Measurements from ENCODE around the gene KRT76. TPM values are rescaled to one million over a fixed set of nuclear protein-coding genes. Genes with fewer than 3 reads are reported as not detected.

The KRT76 gene
- total RNA-seq, 1 experiment from 2014 or later = not detected

- no peak overlapping the region for H2AFZ ChIP-seq (ENCODE audit: low read length)
- no peak overlapping the region for H3K9ac ChIP-seq (ENCODE audit: low read length)
- H3K9me2 ChIP-seq (replicated peaks; ENCODE audit: low read length) = no peaks in the 10 kb centered on the region
- H3K4me2 ChIP-seq (ENCODE audit: low read length) = no peak overlapping the region
- H3K4me1 ChIP-seq (ENCODE audit: insufficient read depth, low read length) = no peaks in the 10 kb centered on the region
- ATAC-seq (no peak), DNase-seq (no peak)
- H3F3A ChIP-seq (ENCODE audit: low read length, unreplicated experiment) = no peaks in the 10 kb centered on the region
- H4K20me1 ChIP-seq (ENCODE audit: low read length) = no peaks in the 10 kb centered on the region
- H3K27me3 ChIP-seq (ENCODE audit: low read length) = peaks cover 3% of the 10 kb centered on the region; the same call in 1 of the 2 replicates
- no peak overlapping the region for H3K4me3 ChIP-seq (ENCODE audit: low read length)
- POLR2A ChIA-PET (ENCODE audit: unreplicated experiment) = no interaction called here
- intact Hi-C loops (cut with micrococcal nuclease) = no loop called here
- peaks cover 11% of the 10 kb centered on the region for H3K9me3 ChIP-seq (ENCODE audit: low read length)
- TF ChIP-seq EZH2 (IDR thresholded peaks at IDR 0.05; ENCODE audit: low read length, unreplicated experiment) = no peak
- TF ChIP-seq CTCF (conservative IDR thresholded peaks at IDR 0.05; ENCODE audit: low read depth, low read length) = no peak
- no peak for TF ChIP-seq EZH2phosphoT487 (IDR thresholded peaks at IDR 0.05; ENCODE audit: borderline replicate concordance, low read length)
- no peak overlapping the region for H3K27ac ChIP-seq (ENCODE audit: low read length)
- H3K36me3 ChIP-seq (ENCODE audit: low read depth, low read length) = no peaks in the 10 kb centered on the region
- CTCF ChIA-PET = no interaction called here
- no TSS peak for BruUV-seq (replicated peaks)
- H3K79me2 ChIP-seq (ENCODE audit: low read length) = no peaks in the 10 kb centered on the region
Observed at GRCh38 chr12:52760623-52761022, 16.5 kb downstream of the KRT76 start.

- peaks cover 11% of the 10 kb centered on the region for H3K9me3 ChIP-seq (ENCODE audit: low read length)
- no peaks in the 10 kb centered on the region for H3F3A ChIP-seq (ENCODE audit: low read length, unreplicated experiment)
- no peak overlapping the region for H3K27ac ChIP-seq (ENCODE audit: low read length)
- ATAC-seq (no peak), DNase-seq (no peak)
- no peaks in the 10 kb centered on the region for H3K79me2 ChIP-seq (ENCODE audit: low read length)
- intact Hi-C loops (cut with micrococcal nuclease) = no loop called here
- ChIA-PET CTCF (no interaction called here), POLR2A (ENCODE audit: unreplicated experiment) (interaction anchor here (0.6 kb wide), 1 partner anchor 41 kb away, joined by 7 read pairs; no protein-coding TSS in a partner anchor)
- no peaks in the 10 kb centered on the region for H4K20me1 ChIP-seq (ENCODE audit: low read length)
- no peak overlapping the region for H3K9ac ChIP-seq (ENCODE audit: low read length)
- TF ChIP-seq EZH2 (IDR thresholded peaks at IDR 0.05; ENCODE audit: low read length, unreplicated experiment) (no peak), EZH2phosphoT487 (IDR thresholded peaks at IDR 0.05; ENCODE audit: borderline replicate concordance, low read length) (no peak), CTCF (conservative IDR thresholded peaks at IDR 0.05; ENCODE audit: low read depth, low read length) (no peak)
- H3K36me3 ChIP-seq (ENCODE audit: low read depth, low read length) = no peaks in the 10 kb centered on the region
- H3K4me3 ChIP-seq (ENCODE audit: low read length) = no peak overlapping the region
- no TSS peak for BruUV-seq (replicated peaks)
- H3K4me1 ChIP-seq (ENCODE audit: insufficient read depth, low read length) = no peaks in the 10 kb centered on the region
- peaks cover 3% of the 10 kb centered on the region; the same call in 1 of the 2 replicates for H3K27me3 ChIP-seq (ENCODE audit: low read length)
- no peaks in the 10 kb centered on the region for H3K9me2 ChIP-seq (replicated peaks; ENCODE audit: low read length)
- no peak overlapping the region for H3K4me2 ChIP-seq (ENCODE audit: low read length)
- no peak overlapping the region for H2AFZ ChIP-seq (ENCODE audit: low read length)
Observed at GRCh38 chr12:52759695-52760094, 17.4 kb downstream of the KRT76 start.

GRCh38 chr12:52759218-52759617 is 17.9 kb downstream of the KRT76 start:
- no peaks in the 10 kb centered on the region for H4K20me1 ChIP-seq (ENCODE audit: low read length)
- H3K27me3 ChIP-seq (ENCODE audit: low read length) = peaks cover 3% of the 10 kb centered on the region; the same call in 1 of the 2 replicates
- H3K4me3 ChIP-seq (ENCODE audit: low read length) = no peak overlapping the region
- ATAC-seq = no peak
- no TSS peak for BruUV-seq (replicated peaks)
- no peaks in the 10 kb centered on the region for H3K79me2 ChIP-seq (ENCODE audit: low read length)
- no peak overlapping the region for H3K9ac ChIP-seq (ENCODE audit: low read length)
- no peaks in the 10 kb centered on the region for H3K36me3 ChIP-seq (ENCODE audit: low read depth, low read length)
- CTCF ChIA-PET = no interaction called here
- intact Hi-C loops (cut with micrococcal nuclease) = no loop called here
- H3K4me1 ChIP-seq (ENCODE audit: insufficient read depth, low read length) = no peaks in the 10 kb centered on the region
- H3K9me2 ChIP-seq (replicated peaks; ENCODE audit: low read length) = no peaks in the 10 kb centered on the region
- H3F3A ChIP-seq (ENCODE audit: low read length, unreplicated experiment) = no peaks in the 10 kb centered on the region
- H3K27ac ChIP-seq (ENCODE audit: low read length) = no peak overlapping the region
- POLR2A ChIA-PET (ENCODE audit: unreplicated experiment) = no interaction called here
- no peak overlapping the region for H2AFZ ChIP-seq (ENCODE audit: low read length)
- no peak overlapping the region for H3K4me2 ChIP-seq (ENCODE audit: low read length)
- TF ChIP-seq EZH2 (IDR thresholded peaks at IDR 0.05; ENCODE audit: low read length, unreplicated experiment) = no peak
- TF ChIP-seq CTCF (conservative IDR thresholded peaks at IDR 0.05; ENCODE audit: low read depth, low read length) = no peak
- no peak for TF ChIP-seq EZH2phosphoT487 (IDR thresholded peaks at IDR 0.05; ENCODE audit: borderline replicate concordance, low read length)
- no peak for DNase-seq
- H3K9me3 ChIP-seq (ENCODE audit: low read length) = peaks cover 11% of the 10 kb centered on the region

All from PC-3 (cell line).